ENCODE results near the gene C16orf89.

GRCh38 chr16:5078626-5079025, 12.9 kb upstream of the C16orf89 start:
- TF ChIP-seq CTCF (IDR thresholded peaks at IDR 0.05) (no peak), POLR2A (IDR thresholded peaks at IDR 0.05) (no peak)
